COLO668 (cell line): ENCODE measurements around the gene CCDC6.
"Not testable (repeated sequence)": the region's sequence is repeated elsewhere in the genome, so short reads cannot be mapped to it uniquely, and the experiment has no call there.

ENCODE experiments used
- DNase-seq: peaks from one replicate; lab custom pipeline; 2025; ENCODE audit not compliant: unreplicated experiment; lab: John Stamatoyannopoulos, UW

CCDC6 gene

GRCh38 chr10:59814878-59815277 is 91.5 kb downstream of the CCDC6 start:
- DNase-seq, result no peak

- no peak for DNase-seq
These were observed 93.7 kb downstream of the CCDC6 start for GRCh38 chr10:59812519-59813122.

- no peak for DNase-seq
These were observed 96.7 kb downstream of the CCDC6 start for GRCh38 chr10:59809644-59809974.

- DNase-seq, result peak; percentile 60
These were observed 97.3 kb downstream of the CCDC6 start for GRCh38 chr10:59808896-59809643.

- DNase-seq, result no peak
These were observed 98.4 kb downstream of the CCDC6 start for GRCh38 chr10:59807629-59808620.

- no peak for DNase-seq
These were observed 101.3 kb downstream of the CCDC6 start for GRCh38 chr10:59805014-59805413.

GRCh38 chr10:59804220-59804619 is 102.1 kb downstream of the CCDC6 start:
- DNase-seq, result no peak

- no peak for DNase-seq
These were observed 102.6 kb downstream of the CCDC6 start for GRCh38 chr10:59803714-59804113.

- no peak for DNase-seq
These were observed 105.2 kb downstream of the CCDC6 start for GRCh38 chr10:59801171-59801570.

- DNase-seq, result no peak
These were observed 106.9 kb downstream of the CCDC6 start for GRCh38 chr10:59799421-59799820.

GRCh38 chr10:59793919-59794318 is 112.4 kb downstream of the CCDC6 start:
- no peak for DNase-seq

- DNase-seq, result no peak
These were observed 113.5 kb downstream of the CCDC6 start for GRCh38 chr10:59792812-59793211.

GRCh38 chr10:59791601-59792000 is 114.8 kb downstream of the CCDC6 start:
- no peak for DNase-seq

GRCh38 chr10:59790080-59790479 is 116.3 kb downstream of the CCDC6 start:
- not testable (repeated sequence) for DNase-seq

GRCh38 chr10:59788914-59789313 is 117.4 kb downstream of the CCDC6 start:
- not testable (repeated sequence) for DNase-seq

GRCh38 chr10:59787032-59787431 is 119.3 kb downstream of the CCDC6 start:
- DNase-seq, result not testable (repeated sequence)

- DNase-seq, result not testable (repeated sequence)
These were observed 120.9 kb downstream of the CCDC6 start for GRCh38 chr10:59785476-59785875.

GRCh38 chr10:59781511-59781910 is 124.8 kb downstream of the CCDC6 start:
- DNase-seq, result no peak

- DNase-seq, result no peak
These were observed 126.4 kb downstream of the CCDC6 start for GRCh38 chr10:59779756-59780533.

- DNase-seq, result no peak
These were observed 131.9 kb downstream of the CCDC6 start for GRCh38 chr10:59774451-59774850.

GRCh38 chr10:59773088-59773487 is 133.3 kb downstream of the CCDC6 start:
- DNase-seq, result no peak
